Vagina (tissue), 2 donors: ENCODE results near the gene ABCB8. TPM values are rescaled to one million over a fixed set of nuclear protein-coding genes. Genes with fewer than 3 reads are reported as not detected.

Experiments used
- DNase-seq, 2 donors: peaks; one replicate each; pipeline ENCODE4 v3.0.0-alpha.2; 2017; ENCODE audit errors: extremely low spot score in 2 of 2
- H3K27ac ChIP-seq: fragments of 200-600 bp; sonication (generic); one replicate; pipeline ENCODE4 v1.5.1; 2019
- H3K27me3 ChIP-seq: fragments of 200-600 bp; sonication (generic); one replicate; pipeline ENCODE4 v1.5.1; 2019
- H3K36me3 ChIP-seq, 2 donors: fragments of 200-600 bp; sonication (generic); one replicate each; pipeline ENCODE4 v1.5.1; 2017 to 2019
- H3K4me1 ChIP-seq: fragments of 200-600 bp; sonication (generic); one replicate; pipeline ENCODE4 v1.5.1; 2019
- H3K4me3 ChIP-seq, 2 donors: fragments of 200-600 bp; sonication (generic); 1 replicate in 1 of 2; 2 replicates in 1 of 2; pipeline ENCODE4 v1.5.1; 2016 to 2019
- H3K9me3 ChIP-seq: fragments of 200-600 bp; sonication (generic); one replicate; pipeline ENCODE4 v1.5.1; 2019
- POLR2A ChIP-seq, 2 donors: fragments of 450-650 bp; IDR thresholded peaks; one replicate each; pipeline ENCODE4 v1.6.1; 2017; ENCODE audit warnings: antibody characterized with exemption in 2 of 2, mild to moderate bottlenecking in 2 of 2, moderate library complexity in 2 of 2
- POLR2AphosphoS5 ChIP-seq, 2 donors: sonication (generic); formaldehyde crosslinking; IDR thresholded peaks; one replicate each; pipeline ENCODE4 v1.9.0; 2017; ENCODE audit warnings: antibody characterized with exemption in 2 of 2, mild to moderate bottlenecking in 2 of 2, low read depth in 1 of 2; ENCODE audit not compliant: insufficient read depth in 1 of 2
- intact Hi-C: fragments of 100-400 bp; cut with DNase I; formaldehyde crosslinking; loops from one replicate; pipeline ENCODE4 v1.15.1; 2023
- total RNA-seq: library from RNA; depleted of rRNA; stranded (reverse); fragments of >200 nt; gene quantifications from one replicate; pipeline ENCODE4 v1.2.3, GENCODE V29; 2016
- TF ChIP-seq, protein P1 (sequence below), 3 experiments: fragments of 450-650 bp in 2 of 3; fragments of 200-600 bp in 1 of 3; sonication (generic) in 1 of 3; IDR thresholded peaks; one replicate each; pipeline ENCODE4 v1.5.1; 2017 to 2019; ENCODE audit warnings: antibody characterized with exemption in 3 of 3, mild to moderate bottlenecking in 2 of 3, moderate library complexity in 2 of 3

ABCB8 gene
- total RNA-seq, 1 donor from 2014 or later = 38.3 TPM

DNA sequence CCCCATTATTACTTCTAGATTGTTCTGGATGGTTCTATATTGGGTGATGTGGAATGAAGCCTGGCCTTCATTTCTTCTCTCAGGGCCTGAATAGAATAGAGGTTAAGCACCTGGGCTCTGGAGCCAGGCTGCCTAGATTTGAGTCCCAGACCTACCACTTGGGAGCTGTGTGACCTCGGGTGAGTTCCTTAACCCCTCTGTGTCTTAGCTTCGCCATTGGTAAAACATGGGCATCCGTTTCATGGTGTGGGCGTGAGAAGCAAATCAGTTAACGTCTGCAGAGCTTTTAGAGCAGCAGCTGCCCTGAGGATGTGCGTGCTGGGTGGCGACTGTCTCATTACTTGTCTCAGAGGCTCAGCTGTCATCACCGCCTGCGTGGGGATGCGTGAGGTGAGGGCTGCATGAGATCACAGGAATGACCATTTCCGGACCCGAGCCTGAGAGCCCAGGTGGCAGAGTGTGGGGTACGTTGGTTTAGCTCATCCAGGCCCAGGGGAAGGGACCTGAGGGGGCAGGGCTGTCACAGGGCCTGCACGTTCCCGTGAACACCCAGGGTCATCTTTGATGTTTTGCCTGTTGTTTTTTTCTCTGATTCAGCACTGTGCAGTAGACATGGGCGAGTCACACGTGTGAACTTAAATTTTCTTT is 67.7 kb downstream of the ABCB8 start:
- TF ChIP-seq POLR2A (IDR thresholded peaks at IDR 0.05) (no peak), POLR2AphosphoS5 (IDR thresholded peaks at IDR 0.05; ENCODE audit: insufficient read depth in 1 of 2, low read depth in 1 of 2) (no peak)
- TF ChIP-seq, protein P1, sequence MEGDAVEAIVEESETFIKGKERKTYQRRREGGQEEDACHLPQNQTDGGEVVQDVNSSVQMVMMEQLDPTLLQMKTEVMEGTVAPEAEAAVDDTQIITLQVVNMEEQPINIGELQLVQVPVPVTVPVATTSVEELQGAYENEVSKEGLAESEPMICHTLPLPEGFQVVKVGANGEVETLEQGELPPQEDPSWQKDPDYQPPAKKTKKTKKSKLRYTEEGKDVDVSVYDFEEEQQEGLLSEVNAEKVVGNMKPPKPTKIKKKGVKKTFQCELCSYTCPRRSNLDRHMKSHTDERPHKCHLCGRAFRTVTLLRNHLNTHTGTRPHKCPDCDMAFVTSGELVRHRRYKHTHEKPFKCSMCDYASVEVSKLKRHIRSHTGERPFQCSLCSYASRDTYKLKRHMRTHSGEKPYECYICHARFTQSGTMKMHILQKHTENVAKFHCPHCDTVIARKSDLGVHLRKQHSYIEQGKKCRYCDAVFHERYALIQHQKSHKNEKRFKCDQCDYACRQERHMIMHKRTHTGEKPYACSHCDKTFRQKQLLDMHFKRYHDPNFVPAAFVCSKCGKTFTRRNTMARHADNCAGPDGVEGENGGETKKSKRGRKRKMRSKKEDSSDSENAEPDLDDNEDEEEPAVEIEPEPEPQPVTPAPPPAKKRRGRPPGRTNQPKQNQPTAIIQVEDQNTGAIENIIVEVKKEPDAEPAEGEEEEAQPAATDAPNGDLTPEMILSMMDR (IDR thresholded peaks at IDR 0.05) = no peak
- no peak for DNase-seq
- Histone ChIP-seq H3K27ac (no peak overlapping the region), H3K36me3 (no peaks in the 10 kb centered on the region), H3K9me3 (no peaks in the 10 kb centered on the region), H3K4me3 (no peak overlapping the region), H3K4me1 (peaks cover 45% of the 10 kb centered on the region), H3K27me3 (no peaks in the 10 kb centered on the region)
- intact Hi-C loops = loop anchor here (2.0 kb wide), 1 partner anchor 13 kb away; no protein-coding TSS in a partner anchor

Other genes starting within 250 kb of the ABCB8 start
- 60.6 TPM for gene TMEM176B, start 228.1 kb upstream of the ABCB8 start, total RNA-seq
- gene TMEM176A, start 227.7 kb upstream of the ABCB8 start, total RNA-seq = 43.7 TPM
- not detected for gene AOC1, start 175.9 kb upstream of the ABCB8 start, total RNA-seq
- gene KCNH2, start 50.1 kb upstream of the ABCB8 start, total RNA-seq = 6.4 TPM
- gene NOS3, start 37.4 kb upstream of the ABCB8 start, total RNA-seq = 22.8 TPM
- gene ATG9B, start 4.0 kb upstream of the ABCB8 start, total RNA-seq = 34.1 TPM
- 3.7 TPM for gene ASIC3, start 20.1 kb downstream of the ABCB8 start, total RNA-seq
- 4.2 TPM for gene CDK5, start 29.4 kb downstream of the ABCB8 start, total RNA-seq
- 66.5 TPM for gene SLC4A2, start 31.1 kb downstream of the ABCB8 start, total RNA-seq
- gene FASTK, start 52.4 kb downstream of the ABCB8 start, total RNA-seq = 60.2 TPM
- 40.3 TPM for gene TMUB1, start 55.0 kb downstream of the ABCB8 start, total RNA-seq
- 98.2 TPM for gene AGAP3, start 58.0 kb downstream of the ABCB8 start, total RNA-seq
- gene GBX1, start 139.2 kb downstream of the ABCB8 start, total RNA-seq = not detected
- gene ASB10, start 158.8 kb downstream of the ABCB8 start, total RNA-seq = not detected
- gene H2BK1, start 182.0 kb downstream of the ABCB8 start, total RNA-seq = not detected
- gene ABCF2, start 198.8 kb downstream of the ABCB8 start, total RNA-seq = 25.3 TPM
- 28.0 TPM for gene CHPF2, start 204.0 kb downstream of the ABCB8 start, total RNA-seq
- 39.8 TPM for gene SMARCD3, start 220.2 kb downstream of the ABCB8 start, total RNA-seq